Skeletal muscle satellite cell (primary cell): Measurements from ENCODE around the gene MALL.
"Not testable (repeated sequence)": the region's sequence is repeated elsewhere in the genome, so short reads cannot be mapped to it uniquely, and the experiment has no call there.

Experiments used
- H3K27me3 ChIP-seq: 2 replicates; pipeline ENCODE4 v1.7.0; 2013; ENCODE audit warnings: low read length; ENCODE audit not compliant: control insufficient read depth, insufficient read depth
- H3K36me3 ChIP-seq: 2 replicates; pipeline ENCODE4 v1.7.0; 2013; ENCODE audit warnings: mild to moderate bottlenecking, control low read depth, low read length; ENCODE audit not compliant: insufficient read depth
- H3K4me1 ChIP-seq: 2 replicates; pipeline ENCODE4 v1.7.0; 2013; ENCODE audit warnings: low read length; ENCODE audit not compliant: control insufficient read depth, insufficient read depth
- H3K4me2 ChIP-seq: 2 replicates; pipeline ENCODE4 v1.7.0; 2013; ENCODE audit warnings: mild to moderate bottlenecking, low read length
- H3K4me3 ChIP-seq: 2 replicates; pipeline ENCODE4 v1.7.0; 2013; ENCODE audit warnings: low read length
- H3K9ac ChIP-seq: 2 replicates; pipeline ENCODE4 v1.7.0; 2013; ENCODE audit warnings: mild to moderate bottlenecking, low read depth, low read length, moderate library complexity
- H3K9me3 ChIP-seq: replicated peaks from 2 replicates; pipeline ENCODE4 v1.7.0; 2013; ENCODE audit warnings: mild to moderate bottlenecking, control low read depth, low read length

The MALL gene

DNA sequence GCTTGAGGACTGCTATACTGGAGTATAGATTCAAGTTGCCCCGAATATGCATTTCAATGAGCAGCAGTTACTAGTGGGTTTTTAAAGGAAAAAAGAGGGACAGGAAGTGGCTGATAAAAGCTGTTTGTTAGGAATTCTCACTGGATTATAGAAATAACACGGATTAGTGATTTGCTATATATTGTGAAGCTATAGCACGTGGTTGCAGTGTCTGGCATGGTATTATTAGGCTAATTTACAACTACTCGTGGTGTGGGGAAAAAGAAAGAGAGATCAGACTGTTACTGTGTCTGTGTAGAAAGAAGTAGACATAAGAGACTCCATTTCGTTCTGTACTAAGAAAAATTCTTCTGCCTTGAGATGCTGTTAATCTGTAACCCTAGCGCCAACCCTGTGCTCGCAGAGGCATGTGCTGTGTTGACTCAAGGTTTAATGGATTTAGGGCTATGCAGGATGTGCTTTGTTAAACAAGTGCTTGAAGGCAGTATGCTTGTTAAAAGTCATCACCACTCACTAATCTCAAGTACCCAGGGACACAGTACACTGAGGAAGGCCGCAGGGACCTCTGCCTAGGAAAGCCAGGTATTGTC lies 59.7 kb downstream of the MALL start:
- H3K36me3 ChIP-seq, H3K4me3 ChIP-seq, H3K9ac ChIP-seq, H3K4me2 ChIP-seq, H3K9me3 ChIP-seq, H3K27me3 ChIP-seq, H3K4me1 ChIP-seq: not testable (repeated sequence)

DNA sequence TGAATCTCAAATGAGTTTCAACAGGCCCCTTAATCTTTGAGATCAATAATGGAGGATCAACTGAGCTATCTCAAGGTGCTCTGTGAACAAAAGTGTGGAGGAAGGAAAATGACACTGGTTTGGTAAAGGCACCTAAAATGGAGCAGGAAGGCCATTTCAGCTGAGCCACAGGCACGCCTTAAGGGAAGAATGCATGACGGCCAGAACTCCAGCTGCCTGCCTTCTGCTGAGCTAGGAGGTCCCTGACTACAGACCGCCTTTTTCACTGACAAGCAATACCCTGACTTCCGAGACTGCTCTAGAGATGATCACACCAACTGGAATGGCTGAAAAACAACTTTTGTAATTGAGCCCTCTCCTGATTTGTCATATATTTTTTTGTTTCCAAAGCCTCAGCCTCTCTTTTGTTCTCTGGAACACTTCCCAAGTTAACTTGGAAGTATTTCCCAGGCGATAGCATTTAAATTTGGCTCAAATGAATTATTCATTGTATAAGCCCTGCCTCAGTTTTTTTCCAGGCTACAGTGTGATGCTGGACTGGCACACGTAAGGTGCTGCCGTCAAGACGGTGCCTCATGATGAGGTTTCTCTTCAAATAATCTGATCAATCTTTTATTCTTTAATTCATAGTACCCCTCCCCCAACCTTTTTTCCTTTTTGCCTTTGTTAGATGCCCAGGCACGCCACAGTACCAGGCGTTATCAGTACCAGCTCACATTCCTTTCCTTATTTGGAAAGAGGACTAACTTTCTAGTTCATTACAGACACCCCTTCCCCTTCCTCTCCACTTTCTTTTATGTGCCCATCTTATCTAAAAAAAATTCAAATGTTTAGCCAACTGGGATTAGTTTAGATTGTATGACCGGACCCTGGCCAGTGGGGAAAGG lies 60.9 kb downstream of the MALL start:
- H3K4me3 ChIP-seq, H3K27me3 ChIP-seq, H3K9me3 ChIP-seq, H3K4me1 ChIP-seq, H3K4me2 ChIP-seq, H3K36me3 ChIP-seq, H3K9ac ChIP-seq: not testable (repeated sequence)

DNA sequence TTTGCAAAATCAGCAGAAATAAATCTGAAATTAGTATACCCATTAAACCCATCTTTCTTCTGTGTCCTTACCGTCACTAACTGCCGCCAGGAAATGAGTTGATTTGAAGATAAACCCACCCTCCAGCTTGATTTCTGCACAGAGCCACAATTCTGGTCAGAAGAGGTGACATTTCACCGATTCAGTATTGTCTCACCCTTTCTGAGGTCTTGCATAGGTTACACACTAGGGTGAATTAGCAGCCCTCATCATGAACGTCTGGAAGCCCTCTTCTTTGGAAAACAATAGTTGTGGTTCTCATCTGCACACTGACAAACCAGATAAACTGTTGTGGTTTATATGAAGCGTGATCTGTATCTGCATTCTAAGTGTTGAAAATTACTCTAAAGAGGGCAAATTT lies 61.9 kb downstream of the MALL start:
- not testable (repeated sequence) for H3K36me3 ChIP-seq, H3K4me1 ChIP-seq, H3K27me3 ChIP-seq, H3K4me2 ChIP-seq, H3K4me3 ChIP-seq, H3K9ac ChIP-seq, H3K9me3 ChIP-seq

- H3K9ac ChIP-seq = not testable (repeated sequence)
Measured at GRCh38 chr2:110052166-110052565, 63.5 kb downstream of the MALL start.

GRCh38 chr2:110050222-110050621 lies 65.4 kb downstream of the MALL start:
- not testable (repeated sequence) for H3K4me3 ChIP-seq, H3K4me1 ChIP-seq, H3K9me3 ChIP-seq, H3K4me2 ChIP-seq, H3K36me3 ChIP-seq, H3K9ac ChIP-seq, H3K27me3 ChIP-seq

More at GRCh38 chr2:110052166-110052565, 63.5 kb downstream of the MALL start:
- not testable (repeated sequence) for H3K9me3 ChIP-seq, H3K4me3 ChIP-seq, H3K4me1 ChIP-seq, H3K36me3 ChIP-seq, H3K27me3 ChIP-seq, H3K4me2 ChIP-seq

- H3K9me3 ChIP-seq, H3K36me3 ChIP-seq, H3K9ac ChIP-seq, H3K4me2 ChIP-seq, H3K4me3 ChIP-seq, H3K27me3 ChIP-seq, H3K4me1 ChIP-seq: not testable (repeated sequence)
Measured at GRCh38 chr2:110049769-110050168, 65.9 kb downstream of the MALL start.

- H3K36me3 ChIP-seq, H3K4me3 ChIP-seq, H3K4me2 ChIP-seq, H3K9me3 ChIP-seq, H3K4me1 ChIP-seq, H3K27me3 ChIP-seq, H3K9ac ChIP-seq: not testable (repeated sequence)
Measured at GRCh38 chr2:110048255-110049197, 67.1 kb downstream of the MALL start.

DNA sequence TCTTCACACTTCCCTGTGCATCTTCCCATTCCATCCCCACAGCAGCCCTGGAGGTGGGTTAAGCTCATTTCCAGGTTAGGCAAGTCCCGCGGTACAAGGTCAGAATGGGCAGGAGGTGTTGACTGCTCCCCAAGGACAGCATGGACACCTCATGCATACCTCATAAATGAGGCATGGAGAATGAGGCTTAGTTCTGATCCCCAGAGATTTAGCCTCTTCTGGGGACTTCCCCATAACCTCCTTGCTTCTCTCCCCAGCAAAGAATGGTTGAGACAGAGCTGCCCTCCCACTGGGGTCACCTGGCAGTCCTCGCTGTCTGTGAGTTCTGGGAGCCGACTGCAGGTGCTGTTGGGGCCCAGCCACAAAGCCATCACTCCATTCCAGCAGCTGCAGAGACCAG lies 68.4 kb downstream of the MALL start:
- H3K4me3 ChIP-seq, H3K4me1 ChIP-seq, H3K27me3 ChIP-seq, H3K9me3 ChIP-seq, H3K4me2 ChIP-seq, H3K9ac ChIP-seq, H3K36me3 ChIP-seq: not testable (repeated sequence)

GRCh38 chr2:110041941-110042660 lies 73.5 kb downstream of the MALL start:
- not testable (repeated sequence) for H3K4me3 ChIP-seq, H3K36me3 ChIP-seq, H3K4me2 ChIP-seq, H3K9ac ChIP-seq, H3K27me3 ChIP-seq, H3K9me3 ChIP-seq, H3K4me1 ChIP-seq

DNA sequence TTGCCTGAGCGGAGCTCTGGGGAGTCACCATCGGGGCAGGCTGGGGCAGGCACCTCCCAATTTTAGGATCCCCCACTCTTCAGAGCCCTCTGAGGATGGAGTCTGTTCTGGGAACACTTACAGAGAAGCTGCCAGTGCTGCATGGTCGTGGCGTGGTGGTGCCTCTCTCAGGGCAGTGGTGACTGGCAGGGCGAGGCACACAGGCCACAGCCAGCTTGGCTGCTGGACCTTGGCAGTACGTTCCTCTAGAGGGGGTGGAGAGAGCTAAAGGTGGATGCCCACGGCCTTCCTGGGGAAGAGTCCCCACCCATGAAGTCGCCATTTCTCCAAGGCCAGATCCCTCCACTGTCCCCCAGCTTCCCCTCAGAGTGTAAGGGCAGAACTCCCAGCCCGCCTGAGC lies 78.3 kb downstream of the MALL start:
- not testable (repeated sequence) for H3K4me3 ChIP-seq, H3K27me3 ChIP-seq, H3K9ac ChIP-seq, H3K4me2 ChIP-seq, H3K9me3 ChIP-seq, H3K36me3 ChIP-seq, H3K4me1 ChIP-seq

GRCh38 chr2:110035384-110035783 lies 80.2 kb downstream of the MALL start:
- not testable (repeated sequence) for H3K4me2 ChIP-seq, H3K4me3 ChIP-seq, H3K4me1 ChIP-seq, H3K9ac ChIP-seq, H3K9me3 ChIP-seq, H3K27me3 ChIP-seq, H3K36me3 ChIP-seq
